Measurements from ENCODE around the gene FCRL6. TPM values are rescaled to one million over a fixed set of nuclear protein-coding genes. Genes with fewer than 3 reads are reported as not detected.

The FCRL6 gene
- polyA plus RNA-seq, 1 donor (not counting 4 experiments of a cell fraction or from before 2014, with no cell fraction given), result not detected

GRCh38 chr1:159831412-159832141 lies 29.4 kb downstream of the FCRL6 start:
- H3K9ac ChIP-seq (ENCODE audit: control insufficient read depth, extremely low read depth, insufficient read depth, low read length), result no peak overlapping the region
- dilution Hi-C loops (cut with MboI; ENCODE audit: extremely low pct_ligation_motif_present, low sequenced_read_pairs), result no loop called here
- no peaks in the 10 kb centered on the region for H3K79me2 ChIP-seq (ENCODE audit: control insufficient read depth, insufficient read depth, low read length)
- no peaks in the 10 kb centered on the region for H3K9me3 ChIP-seq (ENCODE audit: control insufficient read depth, low read depth, low read length)
- no peak overlapping the region for H3K27ac ChIP-seq (ENCODE audit: control insufficient read depth, insufficient read depth, low read length)
- no peaks in the 10 kb centered on the region for H3K36me3 ChIP-seq (ENCODE audit: control insufficient read depth in 2 of 2, extremely low read depth in 1 of 2, insufficient read depth in 2 of 2, low read length in 2 of 2)
- no peak overlapping the region for H3K4me2 ChIP-seq (ENCODE audit: control insufficient read depth, extremely low read depth, insufficient read depth, low read depth, low read length)
- H3K4me3 ChIP-seq (ENCODE audit: control insufficient read depth in 2 of 3, extremely low read depth in 1 of 3, insufficient read depth in 2 of 3, low read depth in 1 of 3, low read length in 3 of 3), result no peak overlapping the region
- no peak for TF ChIP-seq CTCF (optimal IDR thresholded peaks at IDR 0.05 in 1 of 3, IDR thresholded peaks at IDR 0.05 in 1 of 3, conservative IDR thresholded peaks at IDR 0.05 in 1 of 3; ENCODE audit: extremely low read depth in 1 of 3, insufficient read depth in 2 of 3, low read length in 3 of 3)
- TF ChIP-seq EZH2 (IDR thresholded peaks at IDR 0.05; ENCODE audit: low read length), result no peak
- H4K20me1 ChIP-seq (ENCODE audit: control insufficient read depth, extremely low read depth, insufficient read depth, low read length), result no peaks in the 10 kb centered on the region
- FAIRE-seq (no peak), DNase-seq (ENCODE audit: low read depth, low spot score) (no peak)
- no peak overlapping the region for H2AFZ ChIP-seq (ENCODE audit: control insufficient read depth, low read length)
- H3K27me3 ChIP-seq (ENCODE audit: control insufficient read depth, extremely low read depth, insufficient read depth, low read length), result no peaks in the 10 kb centered on the region
- H3K4me1 ChIP-seq (ENCODE audit: control insufficient read depth, extremely low read depth, insufficient read depth, low read length), result peaks cover 6% of the 10 kb centered on the region
- H3K9me1 ChIP-seq (ENCODE audit: control insufficient read depth, extremely low read depth, insufficient read depth, low read length), result no peaks in the 10 kb centered on the region

GRCh38 chr1:159832309-159832708 lies 30.1 kb downstream of the FCRL6 start:
- H2AFZ ChIP-seq (ENCODE audit: control insufficient read depth, low read length), result no peak overlapping the region
- H3K79me2 ChIP-seq (ENCODE audit: control insufficient read depth, insufficient read depth, low read length), result no peaks in the 10 kb centered on the region
- peaks cover 6% of the 10 kb centered on the region for H3K4me1 ChIP-seq (ENCODE audit: control insufficient read depth, extremely low read depth, insufficient read depth, low read length)
- H4K20me1 ChIP-seq (ENCODE audit: control insufficient read depth, extremely low read depth, insufficient read depth, low read length), result no peaks in the 10 kb centered on the region
- TF ChIP-seq EZH2 (IDR thresholded peaks at IDR 0.05; ENCODE audit: low read length), result no peak
- no peak for TF ChIP-seq CTCF (optimal IDR thresholded peaks at IDR 0.05 in 1 of 3, IDR thresholded peaks at IDR 0.05 in 1 of 3, conservative IDR thresholded peaks at IDR 0.05 in 1 of 3; ENCODE audit: extremely low read depth in 1 of 3, insufficient read depth in 2 of 3, low read length in 3 of 3)
- no peaks in the 10 kb centered on the region for H3K9me1 ChIP-seq (ENCODE audit: control insufficient read depth, extremely low read depth, insufficient read depth, low read length)
- no peak overlapping the region for H3K9ac ChIP-seq (ENCODE audit: control insufficient read depth, extremely low read depth, insufficient read depth, low read length)
- no peak overlapping the region for H3K4me3 ChIP-seq (ENCODE audit: control insufficient read depth in 2 of 3, extremely low read depth in 1 of 3, insufficient read depth in 2 of 3, low read depth in 1 of 3, low read length in 3 of 3)
- dilution Hi-C loops (cut with MboI; ENCODE audit: extremely low pct_ligation_motif_present, low sequenced_read_pairs), result no loop called here
- FAIRE-seq (no peak), DNase-seq (ENCODE audit: low read depth, low spot score) (no peak)
- no peaks in the 10 kb centered on the region for H3K9me3 ChIP-seq (ENCODE audit: control insufficient read depth, low read depth, low read length)
- H3K36me3 ChIP-seq (ENCODE audit: control insufficient read depth in 2 of 2, extremely low read depth in 1 of 2, insufficient read depth in 2 of 2, low read length in 2 of 2), result no peaks in the 10 kb centered on the region
- no peaks in the 10 kb centered on the region for H3K27me3 ChIP-seq (ENCODE audit: control insufficient read depth, extremely low read depth, insufficient read depth, low read length)
- no peak overlapping the region for H3K27ac ChIP-seq (ENCODE audit: control insufficient read depth, insufficient read depth, low read length)
- no peak overlapping the region for H3K4me2 ChIP-seq (ENCODE audit: control insufficient read depth, extremely low read depth, insufficient read depth, low read depth, low read length)
